Measurements from ENCODE around the gene PLCH2.

DNA sequence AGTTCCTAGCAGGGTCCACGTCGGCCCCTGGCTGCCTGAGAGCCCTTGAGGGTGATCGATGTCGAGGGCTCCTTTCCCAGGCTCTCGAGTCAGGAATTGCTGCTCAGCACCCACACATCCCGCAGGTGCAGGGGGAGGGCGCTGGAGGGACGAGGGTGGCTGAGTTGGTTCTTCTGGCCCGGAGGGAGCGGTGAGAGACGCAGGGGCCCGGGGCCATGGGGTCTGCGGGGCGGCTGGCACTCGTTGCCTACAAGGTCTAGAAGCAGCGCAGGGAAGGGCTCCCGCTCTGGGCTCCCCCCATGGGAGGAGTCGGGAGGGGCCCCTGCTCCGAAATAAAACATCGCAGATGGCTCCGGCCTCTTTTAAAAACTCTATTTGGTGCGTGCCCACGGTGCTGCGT, 32.1 kb downstream of the PLCH2 start:
- TF ChIP-seq, protein P1, sequence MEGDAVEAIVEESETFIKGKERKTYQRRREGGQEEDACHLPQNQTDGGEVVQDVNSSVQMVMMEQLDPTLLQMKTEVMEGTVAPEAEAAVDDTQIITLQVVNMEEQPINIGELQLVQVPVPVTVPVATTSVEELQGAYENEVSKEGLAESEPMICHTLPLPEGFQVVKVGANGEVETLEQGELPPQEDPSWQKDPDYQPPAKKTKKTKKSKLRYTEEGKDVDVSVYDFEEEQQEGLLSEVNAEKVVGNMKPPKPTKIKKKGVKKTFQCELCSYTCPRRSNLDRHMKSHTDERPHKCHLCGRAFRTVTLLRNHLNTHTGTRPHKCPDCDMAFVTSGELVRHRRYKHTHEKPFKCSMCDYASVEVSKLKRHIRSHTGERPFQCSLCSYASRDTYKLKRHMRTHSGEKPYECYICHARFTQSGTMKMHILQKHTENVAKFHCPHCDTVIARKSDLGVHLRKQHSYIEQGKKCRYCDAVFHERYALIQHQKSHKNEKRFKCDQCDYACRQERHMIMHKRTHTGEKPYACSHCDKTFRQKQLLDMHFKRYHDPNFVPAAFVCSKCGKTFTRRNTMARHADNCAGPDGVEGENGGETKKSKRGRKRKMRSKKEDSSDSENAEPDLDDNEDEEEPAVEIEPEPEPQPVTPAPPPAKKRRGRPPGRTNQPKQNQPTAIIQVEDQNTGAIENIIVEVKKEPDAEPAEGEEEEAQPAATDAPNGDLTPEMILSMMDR (conservative IDR thresholded peaks at IDR 0.05 in 1 of 2, IDR thresholded peaks at IDR 0.05 in 1 of 2; ENCODE audit: extremely low read depth in 1 of 2, insufficient read depth in 1 of 2, low read depth in 1 of 2, low read length in 2 of 2), result no peak
- no peak for TF ChIP-seq EZH2 (IDR thresholded peaks at IDR 0.05; ENCODE audit: borderline replicate concordance, low read length)
